GM12873 (cell line): Measurements from ENCODE around the gene RHOJ.

Experiments used
- CTCF ChIP-seq: IDR thresholded peaks from 2 replicates; pipeline ENCODE4 v1.5.1; 2012; ENCODE audit warnings: low read depth, mild to moderate bottlenecking, moderate library complexity, low read length, control low read depth; ENCODE audit not compliant: insufficient read depth; ENCODE audit errors: missing control alignments

Gene RHOJ

GRCh38 chr14:63223596-63223995 is 19.4 kb downstream of the RHOJ start:
- no peak for TF ChIP-seq CTCF

GRCh38 chr14:63224196-63224595 is 20.0 kb downstream of the RHOJ start:
- TF ChIP-seq CTCF: no peak

GRCh38 chr14:63228217-63228616 is 24.0 kb downstream of the RHOJ start:
- no peak for TF ChIP-seq CTCF

GRCh38 chr14:63229330-63230059 is 25.3 kb downstream of the RHOJ start:
- TF ChIP-seq CTCF: no peak

- TF ChIP-seq CTCF: no peak
Observed at GRCh38 chr14:63231766-63232165, 27.5 kb downstream of the RHOJ start.

- TF ChIP-seq CTCF: no peak
Observed at GRCh38 chr14:63237791-63238190, 33.5 kb downstream of the RHOJ start.

GRCh38 chr14:63240221-63240620 is 36.0 kb downstream of the RHOJ start:
- TF ChIP-seq CTCF: no peak
